Keratinocyte (primary cell): ENCODE results near the gene TMC5. TPM values are rescaled to one million over a fixed set of nuclear protein-coding genes. Genes with fewer than 3 reads are reported as not detected.

Source experiments
- DNase-seq: peaks from one replicate; pipeline ENCODE4 v3.0.0-alpha.2; 2011; ENCODE audit warnings: low read depth, missing footprints, low spot score
- FAIRE-seq: peaks from 2 replicates; lab custom pipeline; 2011; peaks lifted over from hg19 to GRCh38; lab: Jason Lieb, UNC
- H2AFZ ChIP-seq: 2 replicates; pipeline ENCODE4 v1.6.0; 2012; ENCODE audit warnings: low read length, control low read depth, inconsistent platforms; ENCODE audit not compliant: control insufficient read depth
- H3K27ac ChIP-seq: 2 replicates; pipeline ENCODE4 v1.5.1; 2011; ENCODE audit warnings: low read length; ENCODE audit not compliant: control insufficient read depth, insufficient read depth
- H3K27me3 ChIP-seq: 3 replicates; pipeline ENCODE4 v1.6.0; 2011; ENCODE audit warnings: low read length; ENCODE audit not compliant: control insufficient read depth, insufficient read depth; ENCODE audit errors: extremely low read depth
- H3K36me3 ChIP-seq, 2 experiments: 2 replicates in 1 of 2; 3 replicates in 1 of 2; pipeline ENCODE4 v1.5.1; 2011; ENCODE audit warnings: low read length in 2 of 2, mild to moderate bottlenecking in 1 of 2; ENCODE audit not compliant: control insufficient read depth in 2 of 2, insufficient read depth in 2 of 2; ENCODE audit errors: extremely low read depth in 1 of 2
- H3K4me1 ChIP-seq: 3 replicates; pipeline ENCODE4 v1.5.1; 2011; ENCODE audit warnings: low read length; ENCODE audit not compliant: control insufficient read depth, insufficient read depth; ENCODE audit errors: extremely low read depth
- H3K4me2 ChIP-seq: 3 replicates; pipeline ENCODE4 v1.6.0; 2011; ENCODE audit warnings: low read depth, low read length; ENCODE audit not compliant: control insufficient read depth, insufficient read depth; ENCODE audit errors: extremely low read depth
- H3K4me3 ChIP-seq, 3 experiments: fragments of 200-600 bp in 1 of 3; sonication (generic) in 1 of 3; 2 replicates in 2 of 3; 3 replicates in 1 of 3; pipeline ENCODE4 v1.5.1; 2011 to 2016; ENCODE audit warnings: low read length in 3 of 3, mild to moderate bottlenecking in 3 of 3, control low read depth in 2 of 3, inconsistent platforms in 1 of 3, low read depth in 1 of 3, mixed read lengths in 1 of 3, mixed run types in 1 of 3, moderate library complexity in 1 of 3; ENCODE audit not compliant: control insufficient read depth in 2 of 3, insufficient read depth in 2 of 3; ENCODE audit errors: extremely low read depth in 1 of 3
- H3K79me2 ChIP-seq: 2 replicates; pipeline ENCODE4 v1.6.0; 2012; ENCODE audit warnings: low read length; ENCODE audit not compliant: control insufficient read depth, insufficient read depth
- H3K9ac ChIP-seq: 3 replicates; pipeline ENCODE4 v1.6.0; 2011; ENCODE audit warnings: low read length; ENCODE audit not compliant: control insufficient read depth, insufficient read depth; ENCODE audit errors: extremely low read depth
- H3K9me1 ChIP-seq: 3 replicates; pipeline ENCODE4 v1.6.0; 2011; ENCODE audit warnings: low read length; ENCODE audit not compliant: control insufficient read depth, insufficient read depth; ENCODE audit errors: extremely low read depth
- H3K9me3 ChIP-seq: 2 replicates; pipeline ENCODE4 v1.5.1; 2012; ENCODE audit warnings: low read depth, low read length; ENCODE audit not compliant: control insufficient read depth
- H4K20me1 ChIP-seq: 3 replicates; pipeline ENCODE4 v1.6.0; 2011; ENCODE audit warnings: low read length; ENCODE audit not compliant: control insufficient read depth, insufficient read depth; ENCODE audit errors: extremely low read depth
- EZH2 ChIP-seq: IDR thresholded peaks from one replicate; pipeline ENCODE4 v1.6.1; 2012; ENCODE audit warnings: inconsistent platforms, mild to moderate bottlenecking, low read length, moderate library complexity
- dilution Hi-C: fragments of 300-500 bp; cut with MboI; formaldehyde crosslinking; loops from one replicate; pipeline ENCODE4 v1.7.0; 2020; ENCODE audit warnings: low sequenced_read_pairs; ENCODE audit not compliant: extremely low pct_ligation_motif_present
- polyA plus RNA-seq, 5 experiments: library from polyadenylated mRNA; depleted of rRNA in 3 of 5; stranded (reverse) in 3 of 5; stranded (forward) in 1 of 5; unstranded in 1 of 5; fragments of >200 nt; gene quantifications; 1 replicate in 1 of 5; 2 replicates in 3 of 5; 3 replicates in 1 of 5; pipeline versions ENCODE4 v1.2.1 to v1.2.3, GENCODE V29; 2011 to 2012; ENCODE audit warnings: missing spikeins in 2 of 5, low read depth in 1 of 5, low replicate concordance in 1 of 5
- TF ChIP-seq, protein P1 (sequence below), 3 experiments: IDR thresholded peaks in 1 of 3; conservative IDR thresholded peaks in 1 of 3; optimal IDR thresholded peaks in 1 of 3; 2 replicates in 2 of 3; 3 replicates in 1 of 3; pipeline versions ENCODE3 to v1.5.1; 2011; ENCODE audit warnings: low read length in 3 of 3, mild to moderate bottlenecking in 3 of 3, moderate library complexity in 2 of 3, control low read depth in 1 of 3, inconsistent platforms in 1 of 3; ENCODE audit not compliant: insufficient read depth in 2 of 3; ENCODE audit errors: extremely low read depth in 1 of 3

The TMC5 gene
- polyA plus RNA-seq, 1 donor (not counting 4 experiments of a cell fraction or from before 2014, with no cell fraction given): 0.18 TPM

DNA sequence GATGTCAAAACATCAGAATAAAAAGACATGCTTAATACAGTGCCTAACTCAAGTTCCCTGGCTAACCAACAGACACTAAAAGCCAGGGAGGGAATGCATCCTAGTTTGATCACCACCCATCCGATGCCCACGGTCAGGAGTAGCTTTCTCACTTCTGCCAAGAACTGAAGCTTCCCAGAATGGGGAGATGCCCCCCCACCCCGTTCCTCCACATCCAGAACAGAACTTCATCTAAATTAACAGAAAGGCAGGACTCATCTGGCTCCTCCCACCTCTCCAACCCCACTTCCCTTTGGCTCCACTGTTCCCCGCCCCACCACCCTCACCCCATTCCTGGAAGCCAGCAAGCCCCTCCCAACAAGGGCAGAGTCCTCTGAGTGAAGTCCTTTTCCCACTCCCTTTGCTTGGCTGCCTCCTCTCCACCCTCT, 70.5 kb downstream of the TMC5 start:
- no peak overlapping the region for H3K4me2 ChIP-seq
- DNase-seq (no peak), FAIRE-seq (no peak)
- no peaks in the 10 kb centered on the region for H3K36me3 ChIP-seq
- no peak overlapping the region for H2AFZ ChIP-seq
- no peak for TF ChIP-seq EZH2
- TF ChIP-seq, protein P1, sequence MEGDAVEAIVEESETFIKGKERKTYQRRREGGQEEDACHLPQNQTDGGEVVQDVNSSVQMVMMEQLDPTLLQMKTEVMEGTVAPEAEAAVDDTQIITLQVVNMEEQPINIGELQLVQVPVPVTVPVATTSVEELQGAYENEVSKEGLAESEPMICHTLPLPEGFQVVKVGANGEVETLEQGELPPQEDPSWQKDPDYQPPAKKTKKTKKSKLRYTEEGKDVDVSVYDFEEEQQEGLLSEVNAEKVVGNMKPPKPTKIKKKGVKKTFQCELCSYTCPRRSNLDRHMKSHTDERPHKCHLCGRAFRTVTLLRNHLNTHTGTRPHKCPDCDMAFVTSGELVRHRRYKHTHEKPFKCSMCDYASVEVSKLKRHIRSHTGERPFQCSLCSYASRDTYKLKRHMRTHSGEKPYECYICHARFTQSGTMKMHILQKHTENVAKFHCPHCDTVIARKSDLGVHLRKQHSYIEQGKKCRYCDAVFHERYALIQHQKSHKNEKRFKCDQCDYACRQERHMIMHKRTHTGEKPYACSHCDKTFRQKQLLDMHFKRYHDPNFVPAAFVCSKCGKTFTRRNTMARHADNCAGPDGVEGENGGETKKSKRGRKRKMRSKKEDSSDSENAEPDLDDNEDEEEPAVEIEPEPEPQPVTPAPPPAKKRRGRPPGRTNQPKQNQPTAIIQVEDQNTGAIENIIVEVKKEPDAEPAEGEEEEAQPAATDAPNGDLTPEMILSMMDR (optimal IDR thresholded peaks at IDR 0.05 in 1 of 3, IDR thresholded peaks at IDR 0.05 in 1 of 3, conservative IDR thresholded peaks at IDR 0.05 in 1 of 3; ENCODE audit: extremely low read depth in 1 of 3, insufficient read depth in 2 of 3, low read length in 3 of 3): no peak
- H3K27me3 ChIP-seq: no peaks in the 10 kb centered on the region
- H3K79me2 ChIP-seq: no peaks in the 10 kb centered on the region
- H3K4me3 ChIP-seq: no peak overlapping the region
- H3K9me1 ChIP-seq: no peaks in the 10 kb centered on the region
- no peaks in the 10 kb centered on the region for H3K4me1 ChIP-seq
- no peak overlapping the region for H3K27ac ChIP-seq
- dilution Hi-C loops: no loop called here
- H4K20me1 ChIP-seq: no peaks in the 10 kb centered on the region
- H3K9me3 ChIP-seq: no peaks in the 10 kb centered on the region
- no peak overlapping the region for H3K9ac ChIP-seq

DNA sequence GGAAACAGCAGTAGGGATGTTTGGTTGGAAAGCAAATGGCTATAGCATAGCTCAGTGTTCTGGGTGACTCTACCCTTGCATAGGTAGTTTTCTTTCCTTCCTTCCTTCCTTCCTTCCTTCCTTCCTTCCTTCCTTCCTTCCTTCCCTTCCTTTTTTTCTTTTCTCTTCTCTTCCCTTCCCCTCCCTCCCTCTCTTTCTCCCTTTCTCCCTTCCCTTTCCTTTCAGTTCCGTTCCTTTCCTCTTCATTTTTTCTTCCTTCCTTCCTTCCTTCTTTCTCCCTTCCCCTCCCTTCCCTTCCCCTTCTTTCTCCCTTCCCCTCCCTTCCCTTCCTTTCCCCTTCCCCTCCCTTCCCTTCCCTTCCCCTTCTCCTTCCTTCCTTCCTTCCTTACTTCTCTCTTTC, 72.9 kb downstream of the TMC5 start:
- dilution Hi-C loops: no loop called here
- no peaks in the 10 kb centered on the region for H4K20me1 ChIP-seq
- H3K9ac ChIP-seq: no peak overlapping the region
- H3K9me1 ChIP-seq: no peaks in the 10 kb centered on the region
- no peaks in the 10 kb centered on the region for H3K27me3 ChIP-seq
- no peak overlapping the region for H3K4me2 ChIP-seq
- no peaks in the 10 kb centered on the region for H3K36me3 ChIP-seq
- TF ChIP-seq, protein P1 (optimal IDR thresholded peaks at IDR 0.05 in 1 of 3, IDR thresholded peaks at IDR 0.05 in 1 of 3, conservative IDR thresholded peaks at IDR 0.05 in 1 of 3; ENCODE audit: extremely low read depth in 1 of 3, insufficient read depth in 2 of 3, low read length in 3 of 3): no peak
- TF ChIP-seq EZH2: no peak
- H2AFZ ChIP-seq: no peak overlapping the region
- no peak for FAIRE-seq
- no peak overlapping the region for H3K27ac ChIP-seq
- no peak for DNase-seq
- H3K79me2 ChIP-seq: no peaks in the 10 kb centered on the region
- no peak overlapping the region for H3K4me3 ChIP-seq
- no peaks in the 10 kb centered on the region for H3K9me3 ChIP-seq
- no peaks in the 10 kb centered on the region for H3K4me1 ChIP-seq
